MCF 10A (cell line): ENCODE data around the gene METTL16. TPM values are rescaled to one million over a fixed set of nuclear protein-coding genes. Genes with fewer than 3 reads are reported as not detected.

ENCODE experiments used
- BruUV-seq: library from RNA; stranded (reverse); fragments of 400-500 nt; replicated peaks from 2 replicates; lab custom pipeline; 2021; lab: Mats Ljungman, UMichigan
- CTCF ChIA-PET: fragments of 300-600 bp; sonication (Branson Sonifier 250); formaldehyde crosslinking; extraction: SDS; loops from one replicate; lab custom pipeline; 2021; ENCODE audit warnings: antibody characterized with exemption, inconsistent platforms; lab: Yijun Ruan, JAX
- POLR2A ChIA-PET: fragments of 300-600, 350-650 bp; sonication (Branson Sonifier 250); formaldehyde crosslinking; extraction: SDS; loops from one replicate; lab custom pipeline; 2020; ENCODE audit warnings: antibody characterized with exemption, inconsistent platforms; lab: Yijun Ruan, JAX
- DNase-seq: peaks from one replicate; pipeline ENCODE4 v3.0.0-alpha.2; 2018; ENCODE audit not compliant: unreplicated experiment
- H3K27ac Mint-ChIP-seq: one replicate; pipeline ENCODE4 v1.8.0; 2022; ENCODE audit warnings: mild to moderate bottlenecking, low read depth, mixed read lengths; ENCODE audit not compliant: unreplicated experiment
- H3K27me3 Mint-ChIP-seq: one replicate; pipeline ENCODE4 v1.8.0; 2022; ENCODE audit warnings: mixed read lengths; ENCODE audit not compliant: insufficient read depth, unreplicated experiment
- H3K36me3 Mint-ChIP-seq: one replicate; pipeline ENCODE4 v1.8.0; 2022; ENCODE audit warnings: mild to moderate bottlenecking, moderate library complexity, mixed read lengths; ENCODE audit not compliant: insufficient read depth, unreplicated experiment
- H3K4me1 Mint-ChIP-seq: one replicate; pipeline ENCODE4 v1.8.0; 2022; ENCODE audit warnings: mixed read lengths; ENCODE audit not compliant: insufficient read depth, unreplicated experiment
- H3K4me3 Mint-ChIP-seq: one replicate; pipeline ENCODE4 v1.8.0; 2022; ENCODE audit warnings: mild to moderate bottlenecking, moderate library complexity, mixed read lengths; ENCODE audit not compliant: unreplicated experiment
- H3K9me3 Mint-ChIP-seq: one replicate; pipeline ENCODE4 v1.8.0; 2022; ENCODE audit warnings: mixed read lengths; ENCODE audit not compliant: unreplicated experiment
- intact Hi-C: fragments of 100-400 bp; cut with micrococcal nuclease; formaldehyde crosslinking; loops from 2 replicates; pipeline ENCODE4 v1.14.1; 2022
- total RNA-seq: library from RNA; stranded (reverse); gene quantifications from 2 replicates; pipeline ENCODE4 v1.2.3, GENCODE V29; 2022
- TF ChIP-seq, protein P1 (sequence below): fragments of 200-600 bp; IDR thresholded peaks from one replicate; pipeline ENCODE4 v1.8.0; 2022; ENCODE audit warnings: antibody characterized with exemption, mild to moderate bottlenecking; ENCODE audit not compliant: unreplicated experiment

The METTL16 gene
- total RNA-seq, 1 experiment from 2014 or later = 41.4 TPM

- BruUV-seq = no TSS peak
- no peaks in the 10 kb centered on the region for H3K27me3 Mint-ChIP-seq
- intact Hi-C loops = loop anchor here (2.0 kb wide), 1 partner anchor 18 kb away; no protein-coding TSS in a partner anchor
- H3K27ac Mint-ChIP-seq = no peak overlapping the region
- no peaks in the 10 kb centered on the region for H3K9me3 Mint-ChIP-seq
- peak; percentile 81 for DNase-seq
- H3K4me3 Mint-ChIP-seq = peak overlapping the region; percentile 65
- H3K36me3 Mint-ChIP-seq = no peaks in the 10 kb centered on the region
- TF ChIP-seq, protein P1, sequence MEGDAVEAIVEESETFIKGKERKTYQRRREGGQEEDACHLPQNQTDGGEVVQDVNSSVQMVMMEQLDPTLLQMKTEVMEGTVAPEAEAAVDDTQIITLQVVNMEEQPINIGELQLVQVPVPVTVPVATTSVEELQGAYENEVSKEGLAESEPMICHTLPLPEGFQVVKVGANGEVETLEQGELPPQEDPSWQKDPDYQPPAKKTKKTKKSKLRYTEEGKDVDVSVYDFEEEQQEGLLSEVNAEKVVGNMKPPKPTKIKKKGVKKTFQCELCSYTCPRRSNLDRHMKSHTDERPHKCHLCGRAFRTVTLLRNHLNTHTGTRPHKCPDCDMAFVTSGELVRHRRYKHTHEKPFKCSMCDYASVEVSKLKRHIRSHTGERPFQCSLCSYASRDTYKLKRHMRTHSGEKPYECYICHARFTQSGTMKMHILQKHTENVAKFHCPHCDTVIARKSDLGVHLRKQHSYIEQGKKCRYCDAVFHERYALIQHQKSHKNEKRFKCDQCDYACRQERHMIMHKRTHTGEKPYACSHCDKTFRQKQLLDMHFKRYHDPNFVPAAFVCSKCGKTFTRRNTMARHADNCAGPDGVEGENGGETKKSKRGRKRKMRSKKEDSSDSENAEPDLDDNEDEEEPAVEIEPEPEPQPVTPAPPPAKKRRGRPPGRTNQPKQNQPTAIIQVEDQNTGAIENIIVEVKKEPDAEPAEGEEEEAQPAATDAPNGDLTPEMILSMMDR = no peak
- ChIA-PET POLR2A (interaction anchor here (0.5 to 5.3 kb wide), 22 partner anchors 14 to 263 kb away, joined by 3 to 47 read pairs (median 4); partner anchors contain the start of genes METTL16, PAFAH1B1, SGSM2 and TSR1), CTCF (interaction anchor here (0.6 to 1.0 kb wide), 2 partner anchors 63 to 201 kb away, joined by 3 to 4 read pairs; no protein-coding TSS in a partner anchor)
- peaks cover 27% of the 10 kb centered on the region for H3K4me1 Mint-ChIP-seq
These were observed 26.8 kb downstream of the METTL16 start for GRCh38 chr17:2484876-2485275.

DNA sequence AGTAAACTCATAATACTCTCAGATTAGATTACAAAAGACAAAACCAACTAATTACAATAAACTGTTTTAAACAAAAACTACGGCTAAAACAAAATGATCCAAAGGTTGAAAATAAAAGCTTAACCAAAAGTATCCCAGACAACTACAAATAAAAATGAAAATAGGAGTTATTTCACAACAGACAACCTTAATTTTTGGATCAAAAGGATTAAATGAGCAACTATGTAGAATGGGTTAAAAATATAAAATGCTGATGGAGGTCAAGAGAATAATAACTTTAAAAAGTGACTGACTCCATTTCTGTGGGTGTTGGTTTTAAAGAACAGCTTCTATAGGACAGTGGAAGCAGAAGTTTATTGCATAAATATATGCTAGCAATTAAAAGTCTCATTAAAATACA lies 28.6 kb downstream of the METTL16 start:
- no peak overlapping the region for H3K4me3 Mint-ChIP-seq
- H3K27me3 Mint-ChIP-seq = no peaks in the 10 kb centered on the region
- no peaks in the 10 kb centered on the region for H3K9me3 Mint-ChIP-seq
- H3K36me3 Mint-ChIP-seq = peaks cover 11% of the 10 kb centered on the region
- intact Hi-C loops = no loop called here
- H3K4me1 Mint-ChIP-seq = peaks cover 27% of the 10 kb centered on the region
- DNase-seq = no peak
- TF ChIP-seq, protein P1 = no peak
- CTCF ChIA-PET = interaction anchor here (0.8 kb wide), 1 partner anchor 8 kb away, joined by 5 read pairs; no protein-coding TSS in a partner anchor
- no peak overlapping the region for H3K27ac Mint-ChIP-seq
- POLR2A ChIA-PET = interaction anchor here (0.6 to 5.3 kb wide), 3 partner anchors 29 to 564 kb away, joined by 3 to 47 read pairs (median 4); partner anchors contain the start of gene METTL16
- no TSS peak for BruUV-seq

DNA sequence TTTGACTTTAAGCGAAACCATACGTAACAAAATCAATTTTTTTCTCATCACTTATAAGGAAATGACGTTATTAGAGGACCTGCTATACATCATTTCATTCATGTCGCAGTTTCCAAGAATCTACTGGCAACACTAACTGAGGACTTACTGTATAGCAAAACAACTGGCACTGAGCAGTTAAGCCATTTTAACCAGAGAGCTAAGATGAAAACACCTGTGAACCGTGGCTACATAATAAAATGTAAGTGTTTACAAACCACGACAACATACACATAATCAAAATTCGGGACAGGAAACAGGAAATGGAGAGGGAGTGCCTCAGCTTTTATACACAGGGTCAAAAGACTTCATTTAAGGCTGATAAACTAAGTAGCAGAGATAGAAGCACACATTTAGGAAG lies 29.5 kb downstream of the METTL16 start:
- BruUV-seq = no TSS peak
- H3K4me1 Mint-ChIP-seq = peaks cover 25% of the 10 kb centered on the region
- no peak overlapping the region for H3K4me3 Mint-ChIP-seq
- intact Hi-C loops = no loop called here
- peaks cover 19% of the 10 kb centered on the region for H3K36me3 Mint-ChIP-seq
- ChIA-PET CTCF (interaction anchor here (0.6 to 0.8 kb wide), 2 partner anchors 9 to 193 kb away, joined by 4 to 5 read pairs; no protein-coding TSS in a partner anchor), POLR2A (interaction anchor here (1.0 to 1.4 kb wide), 2 partner anchors 29 to 59 kb away, joined by 6 to 7 read pairs; partner anchors contain the start of gene METTL16)
- no peaks in the 10 kb centered on the region for H3K27me3 Mint-ChIP-seq
- no peak overlapping the region for H3K27ac Mint-ChIP-seq
- H3K9me3 Mint-ChIP-seq = no peaks in the 10 kb centered on the region
- no peak for DNase-seq
- TF ChIP-seq, protein P1 = no peak

- Mint-ChIP-seq H3K4me1 (peaks cover 21% of the 10 kb centered on the region), H3K4me3 (no peak overlapping the region), H3K27me3 (no peaks in the 10 kb centered on the region), H3K27ac (no peak overlapping the region), H3K9me3 (no peaks in the 10 kb centered on the region), H3K36me3 (peaks cover 19% of the 10 kb centered on the region)
- ChIA-PET POLR2A (interaction anchor here (1.0 to 1.4 kb wide), 2 partner anchors 29 to 58 kb away, joined by 6 to 7 read pairs; partner anchors contain the start of gene METTL16), CTCF (interaction anchor here (0.6 kb wide), 1 partner anchor 194 kb away, joined by 4 read pairs; no protein-coding TSS in a partner anchor)
- TF ChIP-seq, protein P1 = no peak
- intact Hi-C loops = no loop called here
- no TSS peak for BruUV-seq
- no peak for DNase-seq
These were observed 29.9 kb downstream of the METTL16 start for GRCh38 chr17:2481760-2482159.
